Testis (tissue), 2 donors: ENCODE results near the gene PTGIR.

Experiments
- CTCF ChIP-seq, 3 experiments: fragments of 450-650 bp in 2 of 3; fragments of 200-600 bp in 1 of 3; sonication (generic) in 1 of 3; IDR thresholded peaks; one replicate each; pipeline ENCODE4 v1.5.1; 2016 to 2019; ENCODE audit warnings: antibody characterized with exemption in 3 of 3, mild to moderate bottlenecking in 2 of 3, moderate library complexity in 1 of 3
- POLR2A ChIP-seq: fragments of 450-650 bp; IDR thresholded peaks from one replicate; pipeline ENCODE4 v1.6.1; 2017; ENCODE audit warnings: antibody characterized with exemption, mild to moderate bottlenecking, moderate library complexity

GRCh38 chr19:46648060-46648960 is 23.4 kb upstream of the PTGIR start:
- no peak for TF ChIP-seq CTCF (IDR thresholded peaks at IDR 0.05)
- no peak for TF ChIP-seq POLR2A
